IMR-90 (cell line): ENCODE data around the gene RHBDD1. TPM values are rescaled to one million over a fixed set of nuclear protein-coding genes. Genes with fewer than 3 reads are reported as not detected.

Source experiments
- ATAC-seq: fragments of 200-7000 bp; cut with Tn5 transposase; 2 replicates; pipeline ENCODE4 v1.9.1; 2020; ENCODE audit warnings: low read depth, mild to moderate bottlenecking, moderate library complexity
- BruUV-seq: library from RNA; stranded (reverse); fragments of 400-500 nt; replicated peaks from 2 replicates; lab custom pipeline; 2021; lab: Mats Ljungman, UMichigan
- CTCF ChIA-PET: fragments of 300-600 bp; formaldehyde crosslinking; extraction: SDS; loops from one replicate; lab custom pipeline; 2021; ENCODE audit warnings: antibody characterized with exemption; lab: Yijun Ruan, JAX
- POLR2A ChIA-PET: fragments of 300-600 bp; sonication (Branson Sonifier 250); formaldehyde crosslinking; loops from one replicate; lab custom pipeline; 2022; ENCODE audit warnings: antibody characterized with exemption; ENCODE audit not compliant: unreplicated experiment; lab: Charles Lee
- DNase-seq: peaks from one replicate; pipeline ENCODE4 v3.0.0; 2013
- H2AFZ ChIP-seq: replicated peaks from 2 replicates; pipeline ENCODE3; 2013; ENCODE audit warnings: low read length, mild to moderate bottlenecking; ENCODE audit not compliant: poor library complexity
- H2AK5ac ChIP-seq: 2 replicates; pipeline ENCODE4 v1.6.1; 2013; ENCODE audit warnings: low read depth, low read length, inconsistent platforms
- H2AK9ac ChIP-seq: replicated peaks from 2 replicates; pipeline ENCODE3; 2013; ENCODE audit warnings: mild to moderate bottlenecking, low read depth, low read length, moderate library complexity; ENCODE audit not compliant: poor library complexity
- H2BK120ac ChIP-seq: 2 replicates; pipeline ENCODE4 v1.6.1; 2013; ENCODE audit warnings: low read depth, low read length, inconsistent platforms
- H2BK15ac ChIP-seq: 3 replicates; pipeline ENCODE4 v1.6.1; 2013; ENCODE audit warnings: low read depth, low read length, inconsistent platforms
- H2BK20ac ChIP-seq: 2 replicates; pipeline ENCODE4 v1.6.1; 2013; ENCODE audit warnings: low read depth, mild to moderate bottlenecking, inconsistent platforms, low read length, moderate library complexity
- H2BK5ac ChIP-seq: 2 replicates; pipeline ENCODE4 v1.6.1; 2013; ENCODE audit warnings: mild to moderate bottlenecking, low read depth, low read length, inconsistent platforms; ENCODE audit not compliant: poor library complexity, severe bottlenecking
- H3K14ac ChIP-seq: replicated peaks from 2 replicates; pipeline ENCODE4 v1.6.1; 2013; ENCODE audit warnings: low read depth, low read length, inconsistent platforms
- H3K18ac ChIP-seq: 2 replicates; pipeline ENCODE4 v1.6.1; 2013; ENCODE audit warnings: low read depth, low read length, control low read depth
- H3K23ac ChIP-seq: 2 replicates; pipeline ENCODE4 v1.6.1; 2013; ENCODE audit warnings: low read depth, low read length, inconsistent platforms
- H3K27ac ChIP-seq: 2 replicates; pipeline ENCODE4 v1.5.1; 2013; ENCODE audit warnings: mild to moderate bottlenecking, control low read depth, low read length; ENCODE audit not compliant: insufficient read depth
- H3K27me3 ChIP-seq: 2 replicates; pipeline ENCODE4 v1.6.1; 2013; ENCODE audit warnings: low read length; ENCODE audit not compliant: control insufficient read depth, insufficient read depth
- H3K36me3 ChIP-seq: 2 replicates; pipeline ENCODE4 v1.6.1; 2013; ENCODE audit warnings: low read length, mixed read lengths; ENCODE audit not compliant: control insufficient read depth, insufficient read depth
- H3K4ac ChIP-seq: 2 replicates; pipeline ENCODE4 v1.6.1; 2013; ENCODE audit warnings: low read depth, low read length, inconsistent platforms
- H3K4me1 ChIP-seq: 2 replicates; pipeline ENCODE4 v1.6.1; 2013; ENCODE audit warnings: low read length, mixed read lengths; ENCODE audit not compliant: control insufficient read depth, insufficient read depth
- H3K4me2 ChIP-seq: 2 replicates; pipeline ENCODE4 v1.6.1; 2013; ENCODE audit warnings: low read depth, mild to moderate bottlenecking, control low read depth, low read length, moderate library complexity
- H3K4me3 ChIP-seq: 2 replicates; pipeline ENCODE4 v1.5.1; 2013; ENCODE audit warnings: low read depth, mild to moderate bottlenecking, control low read depth, low read length, moderate library complexity; ENCODE audit not compliant: insufficient read depth
- H3K56ac ChIP-seq: 2 replicates; pipeline ENCODE4 v1.6.1; 2013; ENCODE audit warnings: low read length, inconsistent platforms; ENCODE audit not compliant: insufficient read depth; ENCODE audit errors: extremely low read depth
- H3K79me1 ChIP-seq, 2 experiments: 2 replicates each; pipeline ENCODE4 v1.6.1; 2013; ENCODE audit warnings: low read length in 2 of 2, inconsistent platforms in 1 of 2, low read depth in 1 of 2
- H3K9ac ChIP-seq: 2 replicates; pipeline ENCODE4 v1.6.1; 2013; ENCODE audit warnings: low read depth, low read length, control low read depth
- H3K9me1 ChIP-seq: 2 replicates; pipeline ENCODE4 v1.6.1; 2013; ENCODE audit warnings: low read length, inconsistent platforms; ENCODE audit not compliant: insufficient read depth
- H3K9me3 ChIP-seq: 2 replicates; pipeline ENCODE4 v1.6.1; 2013; ENCODE audit warnings: low read length; ENCODE audit not compliant: control insufficient read depth, insufficient read depth
- H4K20me1 ChIP-seq: 2 replicates; pipeline ENCODE4 v1.6.1; 2013; ENCODE audit warnings: low read length, inconsistent platforms; ENCODE audit not compliant: insufficient read depth
- H4K5ac ChIP-seq: 2 replicates; pipeline ENCODE4 v1.6.1; 2013; ENCODE audit warnings: mild to moderate bottlenecking, low read depth, low read length, control low read depth
- H4K8ac ChIP-seq, 2 experiments: 2 replicates each; pipeline ENCODE4 v1.6.1; 2013; ENCODE audit warnings: low read depth in 2 of 2, low read length in 2 of 2, control low read depth in 1 of 2, inconsistent platforms in 1 of 2
- H4K91ac ChIP-seq: 2 replicates; pipeline ENCODE4 v1.6.1; 2013; ENCODE audit warnings: low read depth, low read length, inconsistent platforms; ENCODE audit not compliant: insufficient read depth
- CHD1 ChIP-seq: IDR thresholded peaks from 2 replicates; pipeline ENCODE4 v1.6.1; 2012; ENCODE audit warnings: low read depth, low read length, improper control_type of control experiment
- FOS ChIP-seq: fragments of 150-350 bp; IDR thresholded peaks from 2 replicates; pipeline ENCODE4 v1.6.1; 2016; ENCODE audit warnings: low read depth, low read length
- MAFK ChIP-seq: IDR thresholded peaks from 2 replicates; pipeline ENCODE4 v1.6.1; 2012; ENCODE audit warnings: low read depth, low read length, improper control_type of control experiment
- WGBS, 2 experiments: methylation state at CpG; one replicate each; pipeline versions ENCODE4 v1.1.5 to v1.1.7; 2013; ENCODE audit warnings: missing lambda C conversion rate in 2 of 2; ENCODE audit not compliant: insufficient read length in 1 of 2; ENCODE audit errors: extremely low coverage in 2 of 2; 5-methylcytosine and 5-hydroxymethylcytosine counted together
- dilution Hi-C: fragments of 300-500 bp; cut with HindIII; formaldehyde crosslinking; loops from one replicate; pipeline ENCODE4 v1.14.3; 2018; ENCODE audit warnings: low sequenced_read_pairs; ENCODE audit not compliant: unreplicated experiment
- in situ Hi-C: fragments of 300-500 bp; cut with MboI; formaldehyde crosslinking; loops from 3 replicates; pipeline ENCODE4 v1.14.3; 2019; ENCODE audit warnings: low sequenced_read_pairs, inconsistent platforms, mixed read lengths
- intact Hi-C: fragments of 100-400 bp; cut with micrococcal nuclease; formaldehyde crosslinking; loops from 2 replicates; pipeline ENCODE4 v1.10.0; 2022
- polyA plus RNA-seq, 3 experiments: library from polyadenylated mRNA; depleted of rRNA; stranded (reverse); fragments of >200 nt; gene quantifications; 2 replicates each; pipeline ENCODE4 v1.2.3, GENCODE V29; 2012; ENCODE audit warnings: low replicate concordance in 1 of 3
- total RNA-seq: library from RNA; depleted of rRNA; stranded (reverse); fragments of >200 nt; gene quantifications from 2 replicates; pipeline ENCODE4 v1.2.3, GENCODE V29; 2012

The RHBDD1 gene
- total and polyA plus RNA-seq, 2 of the 4 experiments (the other 2 are of a cell fraction) = 9.7 to 14.0 TPM

GRCh38 chr2:226911932-226912331, 76.1 kb downstream of the RHBDD1 start:
- H3K18ac ChIP-seq = no peak overlapping the region
- H3K4me2 ChIP-seq = no peak overlapping the region
- no peak overlapping the region for H2BK120ac ChIP-seq
- no peak overlapping the region; the same call in 1 of the 2 replicates for H4K5ac ChIP-seq
- H4K91ac ChIP-seq = no peak overlapping the region
- H3K14ac ChIP-seq = no peak overlapping the region
- ChIA-PET POLR2A (no interaction called here), CTCF (no interaction called here)
- H2BK5ac ChIP-seq = peak overlapping the region; percentile 68
- no peak overlapping the region for H2BK20ac ChIP-seq
- H3K79me1 ChIP-seq = peaks cover 0 to 15% of the 10 kb centered on the region in 2 experiments; a peak in 2 of 4 replicates
- 0 out of 2 replicates have a peak, but pooled peaks cover 1% of the 10 kb centered on the region for H3K36me3 ChIP-seq
- no peak overlapping the region for H3K56ac ChIP-seq
- H2BK15ac ChIP-seq = no peak overlapping the region
- in situ Hi-C loops = no loop called here
- no peak overlapping the region for H2AK5ac ChIP-seq
- no peaks in the 10 kb centered on the region for H3K9me3 ChIP-seq
- no TSS peak for BruUV-seq
- no peak overlapping the region for H3K23ac ChIP-seq
- DNase-seq (peak; percentile 74), ATAC-seq (no peak)
- H3K4ac ChIP-seq = no peak overlapping the region
- intact Hi-C loops = no loop called here
- H3K9me1 ChIP-seq = peaks cover 7% of the 10 kb centered on the region
- H4K8ac ChIP-seq = no peak overlapping the region
- WGBS, 2 experiments = no CpG with 5 or more reads among the region's 3 CpGs
- H3K9ac ChIP-seq = no peak overlapping the region
- no peak overlapping the region for H2AFZ ChIP-seq
- peaks cover 8% of the 10 kb centered on the region; the same call in 1 of the 2 replicates for H3K4me1 ChIP-seq
- H2AK9ac ChIP-seq = no peak overlapping the region
- no peak for TF ChIP-seq CHD1
- peak; percentile 77 for TF ChIP-seq MAFK
- TF ChIP-seq FOS = peak; percentile 30; the same call in 1 of the 2 replicates
- no peak overlapping the region for H3K4me3 ChIP-seq
- no peak overlapping the region for H3K27ac ChIP-seq
- no peaks in the 10 kb centered on the region for H4K20me1 ChIP-seq
- H3K27me3 ChIP-seq = no peaks in the 10 kb centered on the region
- dilution Hi-C loops = no loop called here
